NCI-H187 (cell line): ENCODE data around the gene SND1.

Experiments used
- DNase-seq, 2 experiments: peaks; one replicate each; lab custom pipeline; 2025; lab: John Stamatoyannopoulos, UW

Gene SND1

DNA sequence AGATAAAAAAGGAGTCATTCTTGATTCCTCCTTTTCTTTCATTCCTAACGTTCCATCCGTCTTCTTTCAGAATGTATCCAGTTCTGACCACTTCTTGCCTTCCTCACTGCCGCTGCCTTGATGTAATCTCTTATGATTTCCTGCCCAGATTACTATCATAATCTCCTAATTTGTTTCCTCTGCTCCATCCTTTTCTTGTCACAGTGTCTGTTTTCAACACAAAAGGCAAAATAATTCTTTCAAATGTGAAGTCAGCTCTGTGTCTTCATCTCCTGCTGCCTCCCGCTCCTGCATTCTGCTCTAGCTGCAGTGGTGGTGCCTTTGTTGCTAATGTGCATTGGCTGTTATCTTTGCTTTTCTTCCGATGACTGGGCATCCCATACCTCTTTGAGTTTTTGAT lies 150.9 kb downstream of the SND1 start:
- no peak for DNase-seq

GRCh38 chr7:127803626-127804025 lies 151.6 kb downstream of the SND1 start:
- no peak for DNase-seq

DNA sequence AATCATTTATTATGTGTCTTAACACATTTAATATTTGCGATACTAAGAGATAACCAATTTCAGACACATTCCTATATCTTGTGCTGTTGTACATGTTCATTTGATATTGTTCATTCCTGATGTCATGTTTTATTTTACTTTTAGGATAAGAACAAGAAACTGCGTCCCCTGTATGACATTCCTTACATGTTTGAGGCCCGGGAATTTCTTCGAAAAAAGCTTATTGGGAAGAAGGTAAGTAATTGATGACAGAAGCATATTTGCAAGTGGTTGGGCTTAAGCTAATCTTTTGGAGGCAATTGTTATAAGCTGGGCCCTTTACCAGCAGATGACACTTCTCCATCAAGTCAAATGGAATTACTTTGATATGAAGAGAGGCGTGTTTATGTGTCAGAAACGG lies 155.3 kb downstream of the SND1 start:
- DNase-seq, result no peak

DNA sequence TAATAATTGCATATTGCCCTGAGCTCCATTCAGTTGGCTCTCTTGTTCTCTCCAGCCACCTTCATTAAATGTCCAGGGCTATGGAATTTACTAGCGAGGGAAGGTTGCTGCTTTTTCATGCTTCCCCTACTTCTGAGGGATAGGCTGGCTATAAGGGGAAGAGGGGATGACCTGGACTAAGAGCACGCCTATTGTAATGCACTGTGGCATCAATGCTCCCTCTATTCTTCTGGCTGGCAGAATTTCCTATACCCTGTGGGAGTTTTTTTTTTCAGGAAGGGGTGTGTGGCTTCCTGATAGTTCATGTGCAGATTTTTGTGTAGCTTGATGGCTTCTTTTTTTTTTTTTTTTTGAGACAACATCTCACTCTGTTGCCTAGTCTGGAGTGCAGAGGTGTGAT lies 155.8 kb downstream of the SND1 start:
- no peak for DNase-seq

DNA sequence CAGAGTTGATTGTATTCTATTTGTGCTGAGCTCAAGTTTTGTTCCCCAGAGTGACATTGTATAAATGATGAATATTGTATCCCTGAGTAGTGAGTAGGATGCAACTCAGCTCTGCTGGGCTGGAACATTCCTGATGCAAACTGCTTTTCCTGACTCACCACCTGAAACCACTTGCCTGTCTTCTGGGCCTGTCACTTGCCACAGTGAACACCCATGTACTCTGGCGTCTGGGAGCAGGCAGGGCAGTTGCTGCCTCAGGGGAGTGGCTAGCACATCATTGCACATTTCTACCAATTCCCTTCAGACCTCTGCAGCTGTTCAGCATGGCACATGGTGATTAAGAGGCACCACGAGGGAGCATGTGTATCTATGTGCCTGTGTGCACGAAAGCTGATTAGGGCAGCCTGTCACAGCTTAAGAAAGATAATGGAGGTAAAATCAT lies 157.3 kb downstream of the SND1 start:
- DNase-seq, result no peak

- DNase-seq, result no peak
These were observed 158.1 kb downstream of the SND1 start for GRCh38 chr7:127810113-127810512.

DNA sequence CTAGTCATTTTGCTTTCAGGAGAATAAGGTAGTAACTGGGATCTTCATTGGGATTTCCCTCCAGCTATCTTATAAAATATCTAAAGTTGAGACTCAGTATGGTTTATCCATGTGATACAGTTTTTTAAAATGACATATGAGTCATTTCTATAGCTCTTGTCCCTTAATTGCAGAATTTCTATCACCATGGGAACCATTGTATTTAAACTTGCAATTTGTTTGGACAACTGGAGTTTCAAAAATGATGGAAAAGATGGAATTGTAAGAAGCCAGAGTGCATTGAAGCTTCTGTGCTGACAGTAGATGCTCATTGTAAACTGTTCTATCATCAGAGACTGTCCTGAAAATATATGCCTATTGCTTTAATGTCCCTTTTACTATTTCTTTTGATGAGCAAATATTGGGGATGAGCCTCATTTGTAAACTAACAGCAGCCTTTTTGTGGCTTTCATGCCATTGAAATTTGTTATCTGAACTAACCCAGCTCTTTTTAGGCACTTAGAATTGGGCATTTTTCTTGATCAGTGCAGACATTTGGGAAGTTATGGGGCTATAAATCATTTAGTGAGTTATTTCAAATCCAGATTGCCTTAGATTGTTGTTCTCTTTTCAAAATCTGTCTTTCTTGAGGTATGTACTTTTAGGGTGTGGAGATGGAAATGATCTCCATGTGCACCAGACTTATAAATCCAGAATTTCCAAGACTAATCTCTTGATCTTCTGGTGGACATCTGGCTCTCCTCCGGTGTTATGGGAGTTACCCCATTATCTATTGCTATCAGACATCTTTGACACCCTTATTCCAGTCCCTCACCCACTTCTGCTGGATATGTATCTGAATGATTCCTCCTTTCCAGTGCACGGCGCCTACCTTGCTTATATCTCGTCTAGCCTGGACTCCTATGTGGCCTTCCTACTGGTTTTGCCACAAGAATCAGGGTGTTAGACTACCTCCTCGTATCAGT lies 159.0 kb downstream of the SND1 start:
- no peak for DNase-seq

DNA sequence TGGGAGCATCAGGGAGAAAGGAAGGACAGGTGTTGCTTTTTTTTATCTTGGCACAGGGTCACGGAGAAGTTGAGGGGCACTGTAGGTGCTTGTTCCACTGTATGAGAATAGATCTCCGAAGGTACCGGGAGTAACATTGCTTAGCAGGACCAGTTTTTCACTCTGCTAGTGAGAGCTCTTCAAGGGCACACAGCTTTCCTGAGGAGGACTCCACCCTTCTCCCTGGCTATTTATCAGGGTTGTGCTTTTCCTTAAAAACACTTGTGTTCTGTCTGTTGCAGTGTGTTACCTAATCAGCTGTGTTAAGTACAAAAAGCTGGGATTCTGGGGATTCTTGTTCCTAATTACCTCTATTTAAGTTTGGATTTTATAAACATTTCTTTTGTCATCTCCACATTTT lies 160.5 kb downstream of the SND1 start:
- DNase-seq, result no peak

DNA sequence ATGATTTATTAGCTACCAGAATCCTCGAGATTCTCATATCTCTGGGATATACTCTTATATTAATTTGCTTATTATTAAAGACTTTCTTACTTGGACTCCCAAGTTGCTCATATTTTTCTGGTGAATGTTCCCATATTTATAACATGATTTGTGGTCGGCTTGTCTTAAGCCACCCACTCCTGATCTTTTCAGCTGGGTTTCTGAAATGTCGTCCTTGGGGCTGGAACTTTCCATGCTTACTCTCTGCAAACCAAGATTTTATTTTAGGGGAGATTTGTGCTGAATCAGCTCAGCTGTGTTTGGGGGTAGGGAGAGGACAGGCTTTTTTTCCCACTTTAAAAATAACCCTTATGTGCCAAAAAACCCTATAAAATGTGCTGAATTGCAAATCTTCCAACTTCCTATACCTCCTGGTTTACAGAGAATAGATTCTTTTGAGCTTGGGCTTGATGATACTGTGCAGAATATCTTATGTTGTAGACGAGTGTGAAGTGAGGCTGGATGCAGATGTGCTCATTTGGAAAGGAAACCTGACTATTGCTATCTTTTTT lies 162.1 kb downstream of the SND1 start:
- DNase-seq, result no peak

- no peak for DNase-seq
These were observed 163.7 kb downstream of the SND1 start for GRCh38 chr7:127815631-127816145.

GRCh38 chr7:127816354-127817190 lies 164.6 kb downstream of the SND1 start:
- DNase-seq, result no peak

GRCh38 chr7:127817466-127817865 lies 165.5 kb downstream of the SND1 start:
- DNase-seq, result no peak

DNA sequence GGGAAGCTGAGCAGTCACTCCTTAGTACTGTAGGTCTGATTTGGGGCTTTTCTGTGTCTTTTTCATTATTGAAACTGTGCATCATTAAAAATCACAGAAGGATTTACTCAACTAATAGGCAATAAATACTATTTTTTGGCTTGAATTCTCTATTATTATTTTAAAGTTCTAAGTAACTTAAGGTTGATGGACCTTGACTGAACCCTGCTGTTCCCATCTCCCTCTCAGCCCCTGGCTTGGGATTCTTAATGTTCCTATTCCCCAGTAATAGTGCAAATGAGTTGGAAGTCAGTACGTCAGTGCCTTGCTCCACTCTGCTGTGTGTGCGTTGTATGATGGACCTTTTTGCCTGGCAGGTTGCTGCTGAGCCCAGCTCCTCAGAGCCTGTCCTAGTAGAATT lies 166.3 kb downstream of the SND1 start:
- DNase-seq, result no peak

DNA sequence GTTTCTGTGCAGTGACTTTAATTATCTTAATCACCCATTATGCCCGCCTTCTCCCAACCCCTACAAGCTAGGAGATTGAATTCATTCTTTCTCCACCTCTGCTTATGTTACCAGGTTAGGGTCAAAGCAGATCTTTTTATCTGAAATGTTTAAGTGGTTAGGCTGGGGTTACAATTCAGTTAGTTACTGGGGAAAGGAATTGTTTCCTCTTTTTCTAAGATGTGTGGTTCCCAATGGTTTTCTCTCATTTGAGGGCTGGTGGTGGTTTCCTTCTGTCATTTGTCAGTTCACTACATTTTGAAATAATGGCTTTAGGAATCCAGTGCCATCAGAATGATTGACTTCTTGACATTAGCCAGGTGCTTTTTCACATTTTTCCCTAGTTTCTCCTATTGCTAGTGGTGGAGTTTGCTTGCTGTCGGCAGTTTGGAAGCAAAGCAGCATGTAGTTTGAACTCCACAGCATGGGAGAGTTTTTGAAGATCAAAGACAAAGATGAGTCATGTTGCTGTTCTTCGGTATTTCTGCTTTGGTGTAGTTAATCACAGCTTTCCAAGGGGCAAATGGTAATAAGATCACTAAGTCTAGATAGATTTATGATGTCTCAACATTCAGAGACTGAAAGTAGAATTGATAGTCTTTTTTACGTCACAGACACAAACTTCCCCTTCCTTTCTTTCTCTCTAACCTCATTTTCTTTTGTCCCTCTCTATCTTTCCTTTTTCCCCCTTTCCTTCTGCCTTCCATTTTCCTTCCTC lies 168.2 kb downstream of the SND1 start:
- no peak for DNase-seq

DNA sequence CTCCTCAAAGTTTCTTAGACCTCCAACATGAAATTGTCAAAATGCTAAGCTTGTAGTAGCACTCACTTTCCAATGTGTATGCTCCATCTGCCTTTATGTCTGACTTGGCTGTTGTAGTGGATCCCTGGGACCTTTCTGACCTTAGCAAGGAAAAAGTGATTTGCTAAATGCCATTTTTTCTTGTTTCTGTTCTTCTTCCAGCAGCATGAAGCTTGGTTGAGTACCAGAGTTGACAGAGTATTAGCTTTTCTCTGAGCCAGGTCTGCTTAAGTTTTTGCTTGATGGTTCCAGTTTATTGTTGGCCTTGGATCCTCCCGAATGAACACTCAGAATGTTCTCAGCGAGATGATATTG lies 168.7 kb downstream of the SND1 start:
- no peak for DNase-seq

DNA sequence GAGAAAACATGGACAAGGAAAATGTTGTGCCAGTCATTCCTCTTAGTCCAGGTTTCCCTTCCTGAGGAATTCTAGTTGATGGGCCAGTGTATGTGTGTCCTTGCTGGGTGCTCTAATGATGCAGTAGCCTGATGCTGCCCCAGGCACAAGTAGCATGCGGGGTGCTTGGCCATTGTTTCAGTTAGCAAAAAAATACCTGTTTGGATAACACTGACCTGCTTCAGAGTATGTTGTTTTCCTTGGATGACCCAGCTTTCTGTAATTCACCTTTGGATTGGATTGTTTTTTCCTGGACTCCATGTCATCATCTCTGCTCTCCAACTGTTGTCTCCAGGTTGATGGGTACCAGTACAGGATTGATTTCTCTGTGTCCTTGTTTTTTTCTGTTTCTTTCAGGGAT lies 169.2 kb downstream of the SND1 start:
- no peak for DNase-seq

- DNase-seq, result no peak
These were observed 171.0 kb downstream of the SND1 start for GRCh38 chr7:127822822-127823508.

DNA sequence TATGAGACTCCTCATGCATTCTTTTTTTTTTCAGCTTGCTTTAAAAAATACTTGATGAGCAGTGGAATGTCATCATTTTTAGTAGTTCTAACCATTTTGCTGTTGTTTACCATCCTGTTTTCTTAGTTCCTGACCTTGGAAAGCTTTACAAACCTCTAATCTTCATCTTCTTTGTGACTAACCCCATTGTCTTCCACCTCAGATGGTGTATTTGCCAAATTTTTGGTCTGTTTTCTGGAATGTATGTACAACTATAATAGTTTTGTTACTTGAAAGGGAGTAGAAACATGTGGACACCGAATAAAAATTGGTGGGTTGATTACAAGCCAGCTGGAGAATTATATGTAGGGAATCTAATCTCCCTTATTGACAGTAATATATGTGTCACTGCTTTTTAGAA lies 172.7 kb downstream of the SND1 start:
- no peak for DNase-seq

DNA sequence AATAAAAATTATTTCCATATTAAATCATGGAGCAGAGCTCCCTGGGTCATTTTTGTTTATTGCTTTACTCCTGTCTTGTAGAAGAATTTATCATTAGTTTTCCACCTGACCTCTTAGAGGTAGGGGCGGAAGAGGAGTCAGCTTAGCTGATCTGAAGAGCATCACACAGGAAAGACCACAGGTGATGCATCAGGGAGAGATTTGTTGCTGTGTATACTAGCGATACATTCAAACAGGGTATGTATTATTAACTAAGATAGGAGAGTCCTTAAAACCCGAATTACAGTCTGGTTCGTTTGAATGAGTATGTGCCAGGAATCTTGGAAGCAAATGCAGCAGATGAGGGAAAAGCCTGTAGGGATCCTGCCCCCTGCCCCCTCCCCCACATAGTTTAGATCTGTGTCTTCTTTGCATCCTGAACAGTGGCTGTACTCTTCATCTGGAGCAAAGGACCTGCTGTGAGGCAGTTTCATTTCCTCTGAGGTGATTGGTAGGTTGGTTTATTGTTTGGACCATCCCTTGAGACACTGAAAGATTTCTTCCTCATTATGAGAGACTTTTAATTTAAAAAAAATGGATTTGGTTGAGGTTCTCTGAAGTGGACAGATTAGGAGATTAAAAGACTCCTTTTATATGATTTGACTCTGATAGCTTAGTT lies 177.0 kb downstream of the SND1 start:
- DNase-seq, result no peak

DNA sequence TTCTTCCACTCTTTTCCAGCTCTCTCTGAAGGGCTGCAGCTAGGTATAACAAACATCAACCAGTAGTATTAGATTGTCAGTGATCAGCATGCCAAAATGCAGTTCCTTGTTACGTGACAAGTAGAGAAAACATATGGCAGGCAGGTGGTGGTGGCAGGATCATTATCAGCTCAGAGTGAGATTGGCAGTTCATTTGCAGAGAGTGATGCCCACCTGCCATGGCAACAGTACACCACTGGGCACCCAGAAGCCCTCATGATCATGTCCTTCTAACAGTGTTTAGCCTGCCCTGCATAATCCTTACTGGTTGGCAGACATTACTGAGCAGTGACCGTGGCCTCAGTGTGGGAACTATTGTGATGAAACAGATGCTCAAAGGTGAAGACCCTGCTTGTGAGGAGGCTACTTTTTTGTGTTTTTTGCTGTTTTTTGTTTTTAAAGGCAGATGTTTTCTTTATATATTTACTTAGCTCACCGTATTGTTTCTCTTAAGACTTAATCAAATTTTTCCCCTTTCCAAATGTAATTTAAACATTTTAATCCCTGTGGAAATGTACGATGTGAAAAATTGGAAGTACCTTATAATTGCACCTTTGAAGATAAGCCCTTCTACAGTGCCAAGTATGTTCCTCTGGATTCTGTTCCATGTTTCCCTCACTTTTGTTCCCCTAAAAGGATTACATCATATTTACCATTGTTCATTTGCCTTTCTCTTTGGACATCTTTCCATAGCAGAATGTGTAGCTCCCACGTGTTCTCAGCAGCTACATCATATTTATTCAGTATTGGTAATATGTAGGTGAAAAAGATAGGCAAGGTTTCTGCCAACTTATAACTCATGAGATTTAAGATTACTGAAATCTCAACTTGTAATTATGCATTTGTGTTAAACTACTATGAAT lies 179.6 kb downstream of the SND1 start:
- no peak for DNase-seq
